HG02884 (cell line): ENCODE data around the gene PLEKHA5.
"Not testable (repeated sequence)": the region's sequence is repeated elsewhere in the genome, so short reads cannot be mapped to it uniquely, and the experiment has no call there.

Experiments used
- ATAC-seq: cut with Tn5 transposase; IDR thresholded peaks from one replicate; pipeline ENCODE4 v1.9.1; 2021; ENCODE audit warnings: mild to moderate bottlenecking, moderate library complexity; ENCODE audit not compliant: unreplicated experiment

The PLEKHA5 gene, protein sequence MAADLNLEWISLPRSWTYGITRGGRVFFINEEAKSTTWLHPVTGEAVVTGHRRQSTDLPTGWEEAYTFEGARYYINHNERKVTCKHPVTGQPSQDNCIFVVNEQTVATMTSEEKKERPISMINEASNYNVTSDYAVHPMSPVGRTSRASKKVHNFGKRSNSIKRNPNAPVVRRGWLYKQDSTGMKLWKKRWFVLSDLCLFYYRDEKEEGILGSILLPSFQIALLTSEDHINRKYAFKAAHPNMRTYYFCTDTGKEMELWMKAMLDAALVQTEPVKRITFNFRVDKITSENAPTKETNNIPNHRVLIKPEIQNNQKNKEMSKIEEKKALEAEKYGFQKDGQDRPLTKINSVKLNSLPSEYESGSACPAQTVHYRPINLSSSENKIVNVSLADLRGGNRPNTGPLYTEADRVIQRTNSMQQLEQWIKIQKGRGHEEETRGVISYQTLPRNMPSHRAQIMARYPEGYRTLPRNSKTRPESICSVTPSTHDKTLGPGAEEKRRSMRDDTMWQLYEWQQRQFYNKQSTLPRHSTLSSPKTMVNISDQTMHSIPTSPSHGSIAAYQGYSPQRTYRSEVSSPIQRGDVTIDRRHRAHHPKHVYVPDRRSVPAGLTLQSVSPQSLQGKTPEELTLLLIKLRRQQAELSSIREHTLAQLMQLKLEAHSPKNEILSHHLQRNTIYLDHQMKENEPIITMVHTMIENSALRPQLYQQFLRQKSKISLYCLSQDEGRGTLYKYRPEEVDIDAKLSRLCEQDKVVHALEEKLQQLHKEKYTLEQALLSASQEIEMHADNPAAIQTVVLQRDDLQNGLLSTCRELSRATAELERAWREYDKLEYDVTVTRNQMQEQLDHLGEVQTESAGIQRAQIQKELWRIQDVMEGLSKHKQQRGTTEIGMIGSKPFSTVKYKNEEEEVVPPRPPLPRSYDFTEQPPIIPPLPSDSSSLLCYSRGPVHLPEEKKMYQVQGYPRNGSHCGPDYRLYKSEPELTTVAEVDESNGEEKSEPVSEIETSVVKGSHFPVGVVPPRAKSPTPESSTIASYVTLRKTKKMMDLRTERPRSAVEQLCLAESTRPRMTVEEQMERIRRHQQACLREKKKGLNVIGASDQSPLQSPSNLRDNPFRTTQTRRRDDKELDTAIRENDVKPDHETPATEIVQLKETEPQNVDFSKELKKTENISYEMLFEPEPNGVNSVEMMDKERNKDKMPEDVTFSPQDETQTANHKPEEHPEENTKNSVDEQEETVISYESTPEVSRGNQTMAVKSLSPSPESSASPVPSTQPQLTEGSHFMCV

DNA sequence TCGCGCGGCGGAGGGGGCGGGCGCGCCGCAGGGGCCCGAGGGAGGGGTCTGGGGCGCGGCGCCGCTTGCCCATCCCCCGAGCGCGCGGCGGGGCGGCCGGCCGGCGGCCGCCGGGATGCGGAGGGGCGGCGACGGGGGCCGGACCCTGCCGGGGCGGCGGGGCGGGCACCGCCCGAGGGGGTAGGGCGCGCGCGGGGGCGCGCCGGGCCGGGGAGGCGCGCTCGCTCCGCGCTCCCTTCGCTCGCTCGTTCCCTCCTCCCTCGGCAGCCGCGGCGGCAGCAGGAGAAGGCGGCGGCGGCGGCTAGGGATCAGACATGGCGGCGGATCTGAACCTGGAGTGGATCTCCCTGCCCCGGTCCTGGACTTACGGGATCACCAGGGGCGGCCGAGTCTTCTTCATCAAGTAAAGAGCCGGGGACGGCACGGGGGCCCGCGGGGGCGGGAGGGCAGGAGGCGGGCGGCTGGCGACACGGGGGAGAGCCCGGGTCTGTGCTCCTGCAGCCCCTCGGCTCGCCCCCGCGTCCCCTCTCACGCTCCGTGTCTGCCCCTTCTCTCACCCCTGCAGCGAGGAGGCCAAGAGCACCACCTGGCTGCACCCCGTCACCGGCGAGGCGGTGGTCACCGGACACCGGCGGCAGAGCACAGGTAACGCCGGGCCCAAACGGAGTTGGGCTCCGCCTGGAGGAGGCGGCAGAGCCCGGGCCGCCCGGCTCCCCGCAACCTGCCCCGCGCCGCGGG, at the start of gene PLEKHA5:
Gene PLEKHA5 (plus strand): TSS at position 248 of the 738 bp plus-strand sequence. CDS start 67 bp downstream, at position 315.
- ATAC-seq, result no peak

GRCh38 chr12:19080918-19081317, 48.6 kb upstream of the PLEKHA5 start:
- ATAC-seq, result no peak

- ATAC-seq, result no peak
Observed at GRCh38 chr12:19082365-19082911, 47.1 kb upstream of the PLEKHA5 start.

GRCh38 chr12:19084547-19084946, 45.0 kb upstream of the PLEKHA5 start:
- ATAC-seq, result no peak

DNA sequence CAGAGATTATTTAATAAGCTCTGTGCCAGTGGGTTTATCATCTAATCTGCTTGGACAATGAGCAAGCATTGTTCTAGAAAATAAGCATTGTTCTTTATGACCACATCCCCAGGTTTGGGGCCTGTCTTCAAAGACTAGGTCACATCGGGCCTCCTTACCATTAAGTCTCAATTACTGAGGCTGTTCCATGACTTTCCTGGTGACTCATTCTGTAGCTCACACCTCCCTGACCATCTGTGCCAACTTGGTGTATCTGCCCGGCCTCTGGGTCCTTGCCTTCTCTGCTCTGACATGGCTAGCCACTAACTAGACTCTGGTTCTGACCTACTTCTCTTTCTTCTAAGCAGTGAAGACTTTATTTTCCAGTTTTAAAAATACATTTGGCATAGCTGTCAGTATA, 44.4 kb upstream of the PLEKHA5 start:
- ATAC-seq, result no peak

DNA sequence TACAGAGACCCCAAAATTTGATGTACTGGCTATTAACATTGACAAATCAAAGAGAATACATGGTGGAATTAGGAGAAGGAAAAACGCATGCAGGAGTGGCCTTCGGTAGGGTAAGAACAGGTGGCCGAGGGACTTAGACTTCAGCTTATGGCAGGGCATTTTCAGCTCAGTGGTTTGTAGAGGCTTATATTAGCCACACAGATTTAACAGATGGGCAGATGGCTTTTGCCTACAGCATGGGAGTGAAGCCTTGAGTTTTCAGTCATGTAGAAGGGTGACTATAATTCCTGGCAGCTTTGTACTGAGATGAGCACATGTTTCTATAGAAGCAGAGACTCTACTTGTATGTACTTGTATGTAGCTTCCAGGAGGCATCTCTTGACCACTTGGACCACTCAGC, 40.9 kb upstream of the PLEKHA5 start:
- ATAC-seq, result no peak

DNA sequence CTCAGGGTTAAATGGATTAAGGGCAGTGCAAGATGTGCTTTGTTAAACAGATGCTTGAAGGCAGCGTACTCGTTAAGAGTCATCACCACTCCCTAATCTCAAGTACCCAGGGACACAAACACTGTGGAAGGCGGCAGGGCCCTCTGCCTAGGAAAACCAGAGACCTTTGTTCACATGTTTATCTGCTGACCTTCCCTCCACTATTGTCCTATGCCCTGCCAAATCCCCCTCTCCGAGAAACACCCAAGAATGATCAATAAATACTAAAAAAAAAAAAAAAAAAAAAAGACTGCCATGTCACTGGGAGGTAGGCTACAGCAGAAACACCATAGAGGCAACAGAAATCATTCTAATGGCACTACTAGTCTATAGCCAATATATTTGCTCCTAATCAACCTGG, 37.1 kb upstream of the PLEKHA5 start:
- not testable (repeated sequence) for ATAC-seq

DNA sequence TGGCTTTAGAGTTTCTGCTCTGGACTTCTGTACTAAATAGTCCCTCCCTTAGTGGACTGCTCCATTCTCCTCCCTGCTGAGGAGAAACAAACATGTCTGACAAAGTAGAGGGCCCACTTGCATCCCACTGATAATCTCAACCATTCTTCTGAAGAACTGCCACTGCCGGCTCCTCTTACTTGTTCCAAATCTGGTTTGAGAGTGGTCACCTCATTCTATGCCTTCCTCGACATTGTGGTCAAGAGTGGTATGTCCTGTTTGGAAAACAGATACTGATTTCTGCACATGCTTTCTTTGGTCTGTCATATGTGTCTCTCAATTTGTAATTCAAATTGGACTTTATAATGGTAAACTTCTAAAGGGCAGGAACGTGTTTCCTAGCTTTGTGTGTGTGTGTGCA, 36.3 kb upstream of the PLEKHA5 start:
- no peak for ATAC-seq

DNA sequence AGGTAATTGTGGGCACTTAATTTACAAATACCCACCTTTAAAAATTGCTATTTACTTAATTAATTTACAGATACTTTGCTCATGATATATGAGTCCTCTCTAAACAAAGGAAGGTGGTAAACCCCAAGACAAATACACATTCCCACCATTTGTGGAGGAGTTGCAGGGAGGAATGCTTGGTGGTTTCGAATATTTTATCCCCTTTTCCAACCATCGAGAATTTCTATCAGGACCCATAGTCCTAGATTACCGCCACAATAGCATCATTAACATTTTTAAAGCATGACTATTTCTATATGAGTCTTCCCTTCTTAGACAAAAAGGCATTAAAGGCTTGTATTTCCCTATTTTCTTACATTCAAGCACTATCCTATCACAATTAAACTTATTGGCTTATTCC, 34.2 kb upstream of the PLEKHA5 start:
- ATAC-seq, result no peak

- ATAC-seq, result no peak
Observed at GRCh38 chr12:19095756-19096480, 33.6 kb upstream of the PLEKHA5 start.

DNA sequence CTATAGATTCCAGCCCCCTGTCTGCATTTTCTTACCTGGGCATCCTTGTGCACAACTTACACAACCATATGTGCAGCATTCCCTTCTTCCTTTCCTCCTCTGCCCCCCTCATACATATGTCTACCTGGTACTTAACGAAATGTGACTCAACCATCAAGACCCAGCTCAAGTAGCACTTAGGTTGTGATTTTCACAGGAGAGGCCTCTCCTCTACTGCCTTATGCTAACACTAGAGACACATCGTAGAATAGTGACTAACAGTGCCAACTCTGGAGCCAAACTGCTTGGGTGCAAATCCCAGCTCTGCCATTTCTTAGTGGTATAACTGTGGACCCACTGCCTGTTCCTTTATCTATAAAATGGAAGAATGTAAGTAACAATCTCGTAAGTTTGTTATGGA, 24.1 kb upstream of the PLEKHA5 start:
- no peak for ATAC-seq

DNA sequence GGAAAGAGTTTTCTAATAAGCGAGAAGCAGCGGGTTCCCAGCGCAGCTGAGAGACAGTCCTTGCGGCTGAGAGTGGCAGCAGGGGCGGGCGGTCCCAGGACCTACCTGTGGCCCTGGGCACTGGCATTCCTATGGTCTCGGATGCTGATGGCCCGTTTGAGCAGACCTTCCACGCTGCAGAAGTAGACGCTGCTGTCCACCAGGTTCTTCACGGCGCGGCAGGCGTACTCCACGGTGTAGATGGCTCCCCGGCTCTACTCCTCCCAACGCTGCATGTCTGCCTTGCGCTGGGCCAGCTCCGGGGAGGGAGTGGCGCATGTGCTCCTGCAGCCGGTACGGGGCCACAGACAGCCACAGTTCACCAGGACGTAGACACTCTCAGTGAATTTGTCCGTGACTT, 21.8 kb upstream of the PLEKHA5 start:
- ATAC-seq, result no peak

DNA sequence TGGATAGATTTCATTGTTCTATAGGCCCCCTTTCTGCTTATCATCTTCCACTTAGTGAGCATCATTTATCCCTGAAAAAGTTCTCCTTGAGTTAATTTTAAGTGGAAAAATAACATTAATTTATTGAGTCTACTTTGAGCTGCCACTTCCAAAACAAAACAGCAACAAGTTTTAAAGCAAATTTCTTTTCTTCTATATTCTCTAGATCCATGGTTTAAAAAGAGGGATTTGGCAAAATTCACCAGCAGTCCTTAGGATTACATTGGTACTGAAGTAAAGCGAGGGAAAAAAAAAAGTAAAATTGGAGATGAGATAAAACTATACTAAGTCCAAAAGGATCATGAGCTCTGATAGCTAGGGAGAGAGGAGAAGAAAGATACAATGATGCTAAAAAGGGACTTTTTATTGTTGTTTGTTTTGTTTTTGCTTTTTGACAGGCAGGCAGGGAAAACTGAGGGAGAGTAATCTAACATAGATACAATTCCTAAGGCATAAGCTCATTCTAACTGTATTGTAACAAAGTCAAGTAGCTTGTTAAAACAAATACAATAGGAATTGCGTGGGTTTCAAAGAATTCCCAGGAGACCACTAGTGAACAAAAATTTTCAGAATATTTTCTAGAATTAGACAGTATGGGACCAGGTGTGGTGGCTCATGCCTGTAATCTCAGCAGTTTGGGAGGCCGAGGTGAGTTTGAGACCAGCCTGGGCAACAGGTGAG, 19.2 kb upstream of the PLEKHA5 start:
- no peak for ATAC-seq

- ATAC-seq, result no peak
Observed at GRCh38 chr12:19113464-19113863, 16.1 kb upstream of the PLEKHA5 start.

DNA sequence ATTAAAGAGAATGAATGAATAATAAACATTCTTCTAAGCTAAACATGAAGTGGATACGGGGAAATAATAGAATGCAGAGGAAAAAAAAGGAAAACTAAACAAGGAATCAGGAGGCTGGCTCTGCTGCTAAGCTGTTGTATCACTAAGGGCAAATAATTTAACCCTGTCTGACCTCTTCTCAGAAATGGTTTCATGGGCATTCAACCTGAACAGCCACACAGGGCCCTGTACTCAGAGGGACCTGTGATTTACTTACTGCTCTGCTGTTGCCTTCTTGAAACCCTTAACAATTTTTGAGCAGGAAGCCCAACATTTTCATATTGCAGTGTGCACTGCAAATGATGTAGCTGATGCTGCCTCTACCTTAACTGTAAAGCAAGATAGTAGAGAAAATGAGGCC, 14.2 kb upstream of the PLEKHA5 start:
- ATAC-seq, result no peak

GRCh38 chr12:19119440-19119839, 10.1 kb upstream of the PLEKHA5 start:
- no peak for ATAC-seq

DNA sequence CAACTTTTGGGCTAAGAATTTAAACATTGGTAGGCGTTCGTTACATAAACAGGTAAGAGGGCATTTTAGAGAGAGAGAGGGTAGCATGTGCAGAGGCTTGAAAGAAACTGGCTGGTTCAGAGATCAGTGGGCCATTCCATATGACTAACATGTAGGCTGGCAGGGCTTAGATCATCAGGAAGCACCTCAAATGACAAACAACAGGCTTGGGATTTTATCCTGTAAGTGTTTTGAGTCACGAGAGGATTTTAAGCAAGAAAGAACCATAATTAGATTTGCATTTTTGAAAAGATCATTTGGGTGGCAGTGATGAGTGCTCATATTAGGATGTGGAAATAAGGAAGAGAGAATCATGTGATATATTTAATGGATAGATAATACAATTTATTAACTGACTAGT, 8.7 kb upstream of the PLEKHA5 start:
- no peak for ATAC-seq

- no peak for ATAC-seq
Observed at GRCh38 chr12:19121449-19122018, 8.0 kb upstream of the PLEKHA5 start.

GRCh38 chr12:19125325-19125724, 4.2 kb upstream of the PLEKHA5 start:
- no peak for ATAC-seq
